Breast epithelium (tissue), 3 donors: ENCODE data around the gene NPIPA8.
"Not testable (repeated sequence)": the region's sequence is repeated elsewhere in the genome, so short reads cannot be mapped to it uniquely, and the experiment has no call there.

Experiments used
- POLR2A ChIP-seq: fragments of 450-650 bp; IDR thresholded peaks from one replicate; pipeline ENCODE4 v1.6.1; 2016; ENCODE audit warnings: antibody characterized with exemption, mild to moderate bottlenecking, moderate library complexity
- TF ChIP-seq, protein P1 (sequence below), 3 donors: fragments of 450-650 bp; IDR thresholded peaks; one replicate each; pipeline ENCODE4 v1.5.1; 2016 to 2017; ENCODE audit warnings: antibody characterized with exemption in 3 of 3, mild to moderate bottlenecking in 3 of 3, moderate library complexity in 3 of 3

DNA sequence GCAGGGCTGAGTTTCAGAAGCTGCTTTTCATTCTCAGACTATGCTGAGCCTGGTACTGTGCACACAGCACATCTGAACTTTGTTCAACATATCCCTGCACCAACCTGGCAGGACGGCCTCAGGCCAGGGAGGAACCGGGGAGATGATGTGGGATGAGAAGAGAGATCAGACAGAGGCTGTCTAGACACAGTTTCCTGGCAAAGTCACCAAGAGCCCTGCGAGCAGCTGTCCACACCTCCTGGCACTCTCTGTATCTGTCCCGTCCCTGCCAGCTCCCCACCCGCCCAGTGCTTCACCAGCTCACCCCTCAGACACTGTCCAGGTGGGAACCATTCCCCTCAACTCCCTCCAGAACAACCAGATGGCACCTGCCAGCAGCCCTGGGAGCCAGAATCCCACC is 42.2 kb downstream of the NPIPA8 start:
- not testable (repeated sequence) for TF ChIP-seq POLR2A
- TF ChIP-seq, protein P1, sequence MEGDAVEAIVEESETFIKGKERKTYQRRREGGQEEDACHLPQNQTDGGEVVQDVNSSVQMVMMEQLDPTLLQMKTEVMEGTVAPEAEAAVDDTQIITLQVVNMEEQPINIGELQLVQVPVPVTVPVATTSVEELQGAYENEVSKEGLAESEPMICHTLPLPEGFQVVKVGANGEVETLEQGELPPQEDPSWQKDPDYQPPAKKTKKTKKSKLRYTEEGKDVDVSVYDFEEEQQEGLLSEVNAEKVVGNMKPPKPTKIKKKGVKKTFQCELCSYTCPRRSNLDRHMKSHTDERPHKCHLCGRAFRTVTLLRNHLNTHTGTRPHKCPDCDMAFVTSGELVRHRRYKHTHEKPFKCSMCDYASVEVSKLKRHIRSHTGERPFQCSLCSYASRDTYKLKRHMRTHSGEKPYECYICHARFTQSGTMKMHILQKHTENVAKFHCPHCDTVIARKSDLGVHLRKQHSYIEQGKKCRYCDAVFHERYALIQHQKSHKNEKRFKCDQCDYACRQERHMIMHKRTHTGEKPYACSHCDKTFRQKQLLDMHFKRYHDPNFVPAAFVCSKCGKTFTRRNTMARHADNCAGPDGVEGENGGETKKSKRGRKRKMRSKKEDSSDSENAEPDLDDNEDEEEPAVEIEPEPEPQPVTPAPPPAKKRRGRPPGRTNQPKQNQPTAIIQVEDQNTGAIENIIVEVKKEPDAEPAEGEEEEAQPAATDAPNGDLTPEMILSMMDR (IDR thresholded peaks at IDR 0.05): not testable (repeated sequence)
